WERI-Rb-1 (cell line): ENCODE measurements around the gene IL22.

Experiments used
- DNase-seq: peaks from one replicate; pipeline ENCODE4 v3.0.0-alpha.2; 2020
- H3K27ac ChIP-seq: fragments of 250-450 bp; sonication (Bioruptor Pico); 2 replicates; pipeline ENCODE4 v1.5.1; 2020; ENCODE audit warnings: mild to moderate bottlenecking, moderate library complexity
- H3K27me3 ChIP-seq: fragments of 250-450 bp; sonication (Bioruptor Pico); 2 replicates; pipeline ENCODE4 v1.5.1; 2021; ENCODE audit warnings: mild to moderate bottlenecking, low read depth, moderate library complexity; ENCODE audit not compliant: insufficient read depth, severe bottlenecking
- H3K36me3 ChIP-seq: fragments of 250-450 bp; sonication (Bioruptor Pico); 2 replicates; pipeline ENCODE4 v1.5.1; 2020; ENCODE audit warnings: mild to moderate bottlenecking, moderate library complexity
- H3K4me3 ChIP-seq: 2 replicates; pipeline ENCODE4 v1.5.1; 2011; ENCODE audit warnings: low read depth, mild to moderate bottlenecking, control low read depth, low read length
- H3K9me3 ChIP-seq: fragments of 250-450 bp; sonication (Bioruptor Pico); 2 replicates; pipeline ENCODE4 v1.5.1; 2021; ENCODE audit warnings: mild to moderate bottlenecking, moderate library complexity; ENCODE audit not compliant: severe bottlenecking
- CTCF ChIP-seq: IDR thresholded peaks from 2 replicates; pipeline ENCODE4 v1.5.1; 2011; ENCODE audit warnings: low read depth, mild to moderate bottlenecking, control low read depth, inconsistent platforms, low read length

Gene IL22

DNA sequence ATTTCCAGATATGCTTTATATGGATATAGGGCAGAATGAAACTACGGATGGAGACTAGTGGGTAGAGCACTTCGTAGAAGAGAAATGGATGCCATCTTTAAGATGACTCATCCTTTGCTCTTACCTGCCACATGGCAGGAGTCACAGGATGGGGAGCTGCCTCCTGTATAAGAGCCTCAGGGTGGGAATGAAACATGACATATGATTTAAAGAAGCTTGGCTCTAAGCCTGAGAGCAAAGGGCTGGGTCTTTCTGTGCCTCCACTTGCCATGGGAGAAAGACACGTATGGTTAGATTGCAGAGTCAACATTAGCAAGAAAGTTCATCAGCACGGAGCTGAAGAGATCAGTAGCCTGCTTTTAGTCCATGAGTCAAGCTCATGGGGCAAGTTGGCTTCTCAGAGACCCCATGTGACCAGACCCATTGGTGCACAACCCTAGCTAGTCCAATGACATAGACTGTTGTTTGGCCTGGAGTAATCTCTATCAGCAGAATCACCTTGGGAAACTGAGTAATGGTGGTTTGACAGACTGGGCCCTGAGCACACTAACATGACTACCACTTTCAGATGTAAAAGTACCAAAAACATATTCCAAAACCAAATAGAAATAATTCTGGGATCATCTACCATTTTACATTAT is 38.1 kb upstream of the IL22 start:
- Histone ChIP-seq H3K9me3 (no peaks in the 10 kb centered on the region), H3K27me3 (no peaks in the 10 kb centered on the region), H3K36me3 (peaks cover 5% of the 10 kb centered on the region), H3K27ac (no peak overlapping the region), H3K4me3 (no peak overlapping the region)
- no peak for TF ChIP-seq CTCF
- DNase-seq, result no peak

DNA sequence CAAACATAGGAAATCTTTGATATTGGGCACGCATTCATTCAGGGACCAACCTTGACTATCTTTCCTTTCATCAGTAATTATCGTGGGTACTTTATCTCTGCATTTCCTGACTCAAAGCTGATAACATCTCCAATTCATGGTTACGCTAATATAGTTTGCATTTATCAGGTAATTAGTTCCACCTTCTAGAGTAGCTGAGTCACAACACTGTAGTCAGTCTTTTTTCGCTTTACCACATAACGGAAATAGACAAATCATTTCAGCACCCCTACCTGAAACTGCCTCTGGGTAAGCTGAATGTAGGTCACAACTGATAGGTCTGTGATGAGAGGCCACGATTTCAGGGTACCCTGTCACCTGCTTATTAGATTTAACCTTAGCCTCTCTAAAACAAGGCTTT is 36.7 kb upstream of the IL22 start:
- Histone ChIP-seq H3K27me3 (no peaks in the 10 kb centered on the region), H3K4me3 (no peak overlapping the region), H3K36me3 (no peaks in the 10 kb centered on the region), H3K27ac (no peak overlapping the region), H3K9me3 (no peaks in the 10 kb centered on the region)
- TF ChIP-seq CTCF, result no peak
- no peak for DNase-seq

DNA sequence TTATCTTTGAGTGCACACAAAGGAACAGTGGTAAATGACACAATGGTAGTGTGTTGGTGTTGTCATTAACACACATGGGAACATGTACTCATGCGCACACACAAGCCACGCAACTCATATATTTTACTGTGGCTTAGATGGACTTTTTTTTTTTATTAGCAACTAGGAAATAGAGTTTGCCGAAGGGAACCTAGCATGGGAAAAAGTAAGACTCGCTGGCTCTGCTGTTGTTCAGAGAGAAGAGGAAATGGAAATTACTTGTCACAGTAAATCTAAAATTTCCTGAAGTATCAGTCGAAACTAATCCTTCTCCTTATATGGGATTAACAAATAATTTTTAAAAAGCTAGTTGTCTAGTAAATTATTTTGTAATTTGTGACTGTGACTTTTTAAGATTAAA is 33.7 kb upstream of the IL22 start:
- H3K36me3 ChIP-seq, result no peaks in the 10 kb centered on the region
- no peak overlapping the region for H3K27ac ChIP-seq
- H3K4me3 ChIP-seq, result no peak overlapping the region
- no peak for DNase-seq
- H3K9me3 ChIP-seq, result no peaks in the 10 kb centered on the region
- no peak for TF ChIP-seq CTCF
- no peaks in the 10 kb centered on the region for H3K27me3 ChIP-seq

GRCh38 chr12:68286396-68286795 is 33.0 kb upstream of the IL22 start:
- Histone ChIP-seq H3K36me3 (no peaks in the 10 kb centered on the region), H3K27ac (no peak overlapping the region), H3K4me3 (no peak overlapping the region), H3K27me3 (no peaks in the 10 kb centered on the region), H3K9me3 (no peaks in the 10 kb centered on the region)
- no peak for TF ChIP-seq CTCF
- DNase-seq, result no peak

DNA sequence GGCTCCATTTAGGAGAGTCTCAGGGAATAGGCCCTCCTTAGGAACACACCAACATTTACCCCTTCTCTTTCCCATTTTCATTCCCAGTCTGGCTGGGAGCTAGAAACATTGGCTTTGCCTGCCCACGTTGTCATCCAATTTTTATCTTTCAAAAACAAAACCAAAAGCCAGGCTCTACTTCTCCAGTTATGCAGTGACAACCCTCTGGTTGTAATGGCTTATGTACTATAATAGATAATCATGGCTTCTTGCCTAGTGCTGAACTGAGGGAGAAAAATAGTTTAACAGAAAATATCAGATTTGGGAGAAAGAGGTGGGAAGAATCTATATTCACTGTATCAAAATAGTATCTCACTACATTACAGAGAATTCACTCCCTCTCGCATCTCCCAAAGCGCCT is 32.1 kb upstream of the IL22 start:
- no peak for DNase-seq
- Histone ChIP-seq H3K4me3 (no peak overlapping the region), H3K36me3 (no peaks in the 10 kb centered on the region), H3K27me3 (no peaks in the 10 kb centered on the region), H3K27ac (no peak overlapping the region), H3K9me3 (no peaks in the 10 kb centered on the region)
- no peak for TF ChIP-seq CTCF
